DLD1 (cell line): ENCODE measurements around the gene UBE2L5.

Experiments
- in situ Hi-C: cut with HindIII; loops from 2 replicates; pipeline ENCODE4 v1.10.0; 2017; ENCODE audit warnings: low sequenced_read_pairs

UBE2L5 gene

DNA sequence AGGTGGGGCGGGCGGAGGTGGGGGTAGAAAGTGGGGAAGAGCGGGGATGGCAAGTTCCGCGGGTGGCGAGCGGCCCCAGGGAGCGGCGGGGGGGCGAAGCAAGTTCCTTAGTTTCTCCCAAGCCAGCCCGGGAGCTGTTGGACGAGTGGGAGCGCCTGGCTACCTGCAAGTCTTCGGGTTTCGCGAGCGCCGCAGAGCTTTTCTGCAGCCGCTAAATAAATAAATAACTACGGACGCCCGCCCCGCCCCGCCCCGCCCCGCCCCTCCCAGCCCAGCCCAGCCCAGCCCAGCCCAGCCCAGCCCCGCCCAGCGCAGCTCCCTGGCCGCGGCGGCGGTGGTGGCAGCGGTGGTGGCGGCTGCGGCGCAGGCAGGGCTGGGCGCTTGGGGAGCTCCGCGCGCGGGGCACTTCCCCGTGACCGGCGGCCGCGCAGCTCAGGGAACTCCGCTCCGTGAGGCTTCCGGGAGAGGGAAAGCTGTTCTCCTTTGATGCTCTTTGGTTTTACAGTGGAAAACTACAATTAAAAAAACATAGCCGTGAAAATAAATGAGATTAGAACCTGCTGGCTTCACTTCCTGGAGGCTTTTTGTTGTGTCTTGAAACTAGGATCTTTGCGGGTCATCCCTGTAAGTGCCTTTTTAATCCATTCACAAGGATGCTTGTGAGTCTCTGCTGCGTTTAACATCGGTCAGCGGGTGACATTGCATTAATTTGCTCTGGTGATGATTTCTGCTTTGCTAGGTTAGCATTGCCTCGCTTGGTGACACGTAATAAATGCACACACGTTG lies at the start of gene UBE2L5:
Gene UBE2L5, plus strand, starts transcription at position 440 of the 786 bp plus-strand sequence. CDS start 5,498 bp downstream, outside the sequence.
- in situ Hi-C loops = no loop called here

DNA sequence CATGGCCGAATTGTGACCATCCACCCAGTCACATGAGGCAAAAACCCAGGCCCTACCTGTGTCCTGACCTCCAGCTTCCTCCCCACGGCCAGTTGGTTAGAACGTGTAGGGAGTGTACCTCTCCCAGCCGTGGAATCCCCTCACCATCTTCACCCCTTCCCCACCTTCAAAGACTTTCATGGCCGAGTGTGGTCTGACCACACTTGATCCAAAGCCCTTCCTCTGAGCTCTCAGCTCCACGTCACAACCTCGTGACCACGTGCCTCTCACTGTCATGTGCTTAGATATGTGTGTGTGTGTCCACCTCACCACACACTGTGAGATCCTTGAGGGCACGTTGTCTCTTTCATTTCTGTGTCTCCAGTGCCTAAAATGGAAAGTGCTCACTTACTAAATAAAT lies 48.6 kb upstream of the UBE2L5 start:
- in situ Hi-C loops = no loop called here

DNA sequence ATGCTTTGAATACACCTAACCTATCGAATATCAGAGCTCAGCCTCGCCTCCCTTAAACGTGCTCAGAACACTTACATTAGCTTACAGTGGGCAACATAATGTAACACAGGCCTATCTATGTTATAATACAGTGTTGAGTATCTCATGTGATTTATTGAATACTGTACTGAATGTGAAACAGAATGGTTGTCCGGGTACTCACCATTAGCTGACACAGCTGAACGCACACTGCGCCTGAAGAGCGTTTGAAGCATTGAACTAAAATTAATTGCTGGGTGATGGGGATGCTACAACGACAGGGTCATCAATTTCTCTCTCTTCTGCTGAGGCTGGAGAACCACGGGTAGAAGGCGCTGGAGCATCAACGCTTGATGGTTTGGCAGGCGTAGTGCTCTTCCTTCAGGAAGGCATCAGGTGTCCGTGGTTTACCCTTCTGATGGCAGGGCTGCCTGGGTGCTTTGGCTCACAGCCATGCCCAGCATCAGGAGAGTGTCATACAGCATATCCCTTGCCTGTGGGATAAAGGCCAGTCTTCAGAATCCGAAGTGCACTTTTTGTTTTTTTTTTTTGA lies 46.9 kb upstream of the UBE2L5 start:
- in situ Hi-C loops = no loop called here

DNA sequence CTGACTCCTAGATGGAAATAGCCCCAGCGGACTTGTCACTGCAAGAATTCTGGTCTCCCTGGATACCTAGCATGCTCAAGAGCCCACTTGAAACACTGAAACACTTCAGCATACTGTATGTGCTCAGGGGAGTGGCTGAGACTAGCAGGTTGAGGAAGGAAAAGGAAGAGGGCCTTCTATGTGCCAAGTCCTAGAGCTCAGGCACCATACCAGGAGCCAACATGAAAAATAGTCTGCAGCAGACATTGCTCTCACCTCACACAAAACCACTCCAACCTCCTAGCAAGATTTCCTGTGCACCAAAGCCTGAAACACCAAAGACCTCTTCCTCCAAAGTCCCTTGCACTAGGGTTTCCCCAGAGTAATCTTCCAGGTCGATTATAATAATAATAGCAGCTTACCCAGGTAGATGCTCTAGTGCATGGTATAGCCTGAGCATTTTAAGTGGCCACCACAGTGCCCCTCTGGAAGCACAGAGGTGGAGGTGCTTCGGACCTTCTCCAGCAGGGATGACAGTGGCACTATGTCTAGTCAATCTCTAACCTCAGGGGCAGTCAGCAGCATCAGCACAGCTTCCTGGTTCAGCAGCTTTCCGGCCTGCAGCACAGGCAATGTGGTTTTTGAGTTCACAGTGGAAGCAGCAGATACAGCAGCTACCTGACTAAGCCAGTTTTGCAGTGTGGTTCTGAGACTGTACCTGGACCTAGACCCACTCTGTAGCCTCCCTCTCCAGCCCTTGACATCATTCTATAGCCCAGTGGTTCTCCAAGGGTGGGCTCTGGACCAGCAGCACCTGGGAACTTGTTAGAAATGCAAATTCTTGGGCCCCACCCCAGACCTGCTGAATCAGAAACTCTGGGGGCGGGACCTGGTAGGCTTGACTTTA lies 45.6 kb upstream of the UBE2L5 start:
- in situ Hi-C loops = no loop called here

DNA sequence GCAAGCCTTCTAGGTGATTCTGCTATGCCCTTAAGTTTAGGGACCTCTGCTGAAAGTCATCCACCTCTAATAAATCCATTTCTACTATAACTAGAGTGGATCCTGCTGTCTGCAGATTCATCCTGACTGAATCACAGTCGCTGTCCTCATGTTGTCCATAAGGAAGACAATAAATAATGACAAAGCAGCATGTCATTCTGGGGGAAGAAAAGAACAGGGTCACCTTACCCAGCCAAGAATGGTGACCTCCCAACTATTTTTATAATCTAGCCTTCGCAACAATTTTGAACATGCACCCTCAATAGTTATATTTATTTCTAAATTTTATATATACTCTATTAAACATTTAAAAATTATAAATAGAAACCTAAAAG lies 45.0 kb upstream of the UBE2L5 start:
- in situ Hi-C loops = no loop called here

DNA sequence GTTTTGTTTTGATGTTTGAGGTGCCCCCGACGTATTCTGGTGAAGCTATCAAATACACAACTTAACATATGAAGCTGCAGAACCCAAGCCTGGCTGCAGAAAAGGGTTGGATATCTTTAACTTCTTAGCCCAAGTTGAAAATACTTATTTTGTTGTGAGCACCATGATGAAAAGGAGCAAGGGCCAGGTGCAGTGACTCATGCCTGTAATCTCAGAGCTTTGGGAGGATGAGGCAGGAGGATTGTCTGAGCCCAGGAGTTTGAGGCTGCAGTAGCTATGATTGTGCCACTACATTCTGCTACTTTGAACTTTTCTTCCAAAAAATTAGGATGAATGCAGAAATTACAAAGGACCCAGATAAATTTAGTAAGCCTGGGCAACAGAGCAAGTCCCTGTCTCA lies 44.1 kb upstream of the UBE2L5 start:
- in situ Hi-C loops = no loop called here

DNA sequence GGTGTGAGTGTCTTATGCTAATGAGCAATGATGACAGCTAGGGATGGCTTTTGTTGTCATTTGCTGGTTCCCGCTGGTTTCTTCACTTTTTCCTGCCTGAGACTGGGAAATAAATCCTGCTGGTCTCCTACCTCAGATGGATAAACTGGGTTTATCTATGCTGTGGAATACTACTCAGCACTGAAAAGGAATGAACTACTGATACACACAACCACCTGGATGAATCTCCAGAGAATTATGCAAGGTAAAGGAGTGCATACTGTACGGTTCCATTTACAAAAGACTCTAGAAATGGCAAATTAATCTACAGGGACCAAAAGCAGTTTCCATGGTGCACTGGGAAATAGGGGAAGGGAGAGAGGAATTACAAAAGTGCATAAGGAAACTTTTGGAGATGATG lies 41.2 kb upstream of the UBE2L5 start:
- in situ Hi-C loops = no loop called here

DNA sequence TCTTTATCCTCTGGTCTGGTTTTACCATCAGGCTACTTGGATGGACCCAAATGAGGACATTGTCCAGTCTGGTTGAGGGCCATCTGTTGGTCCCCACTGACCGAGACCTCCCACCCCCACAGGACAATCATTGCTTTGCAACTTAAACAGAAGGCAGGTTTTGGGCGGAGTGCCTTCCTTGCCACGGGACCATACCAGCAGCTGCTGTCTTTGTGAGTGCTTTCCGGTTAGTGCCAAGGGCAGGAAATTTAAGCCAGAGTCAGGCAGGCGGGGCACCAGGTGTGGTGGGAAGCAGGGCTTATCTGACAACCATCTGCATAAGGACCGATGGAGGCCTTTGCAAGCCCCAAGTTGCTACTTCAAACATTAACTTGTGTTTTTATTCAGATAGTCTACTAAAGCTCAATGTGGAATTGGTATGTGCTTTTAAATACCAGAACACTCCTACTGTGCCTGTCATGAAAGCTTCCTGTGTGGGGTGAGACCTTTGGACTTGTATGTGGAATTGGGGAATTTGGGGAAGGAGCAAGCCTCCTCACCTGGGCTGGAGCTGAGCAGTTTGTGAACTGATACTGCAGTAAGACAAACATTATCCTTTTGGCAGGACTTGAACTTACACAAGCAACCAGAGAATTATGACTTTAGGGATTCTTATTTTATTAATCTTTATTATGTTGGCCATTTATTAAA lies 39.3 kb upstream of the UBE2L5 start:
- in situ Hi-C loops = no loop called here

DNA sequence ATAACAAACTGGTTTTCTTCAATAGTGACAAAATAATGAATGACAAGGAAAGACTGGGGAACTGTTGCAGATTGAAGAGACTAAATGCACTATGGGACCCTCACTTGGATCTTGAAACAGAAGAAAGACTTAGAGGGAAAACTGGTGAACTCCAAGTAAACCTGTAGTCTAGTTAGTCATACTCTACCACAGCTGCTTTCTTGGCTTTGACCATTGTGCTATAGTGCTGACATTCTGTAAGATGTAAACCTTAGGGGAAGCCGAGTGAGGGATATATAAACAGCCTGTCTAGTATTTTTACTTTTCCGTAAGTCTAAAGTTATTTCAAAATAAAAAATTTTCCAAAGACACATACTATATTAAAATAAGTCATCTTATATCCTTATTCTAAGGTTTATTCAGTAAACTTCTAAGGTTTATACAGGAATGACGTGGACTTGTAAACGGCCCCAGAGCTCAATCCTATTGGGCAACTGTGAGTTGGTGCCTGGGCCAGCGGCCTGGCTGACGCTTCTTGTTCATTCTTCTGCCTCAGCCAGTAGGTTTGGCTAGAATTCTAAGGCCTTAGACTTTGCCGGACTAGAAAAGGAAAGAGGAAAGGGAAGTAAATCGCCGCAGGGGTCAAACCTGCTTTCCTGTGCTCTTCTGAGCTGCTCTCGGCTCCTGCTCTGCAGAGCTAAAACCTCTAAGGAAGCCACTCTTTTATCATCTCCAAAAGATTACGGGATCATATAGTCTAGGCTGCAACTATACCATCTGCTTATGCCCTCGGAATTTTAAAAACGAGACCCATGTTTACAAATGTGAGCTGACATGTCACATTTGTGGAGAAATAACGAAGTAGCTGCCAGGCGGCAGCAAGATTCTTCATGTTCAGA lies 33.6 kb upstream of the UBE2L5 start:
- in situ Hi-C loops = no loop called here

DNA sequence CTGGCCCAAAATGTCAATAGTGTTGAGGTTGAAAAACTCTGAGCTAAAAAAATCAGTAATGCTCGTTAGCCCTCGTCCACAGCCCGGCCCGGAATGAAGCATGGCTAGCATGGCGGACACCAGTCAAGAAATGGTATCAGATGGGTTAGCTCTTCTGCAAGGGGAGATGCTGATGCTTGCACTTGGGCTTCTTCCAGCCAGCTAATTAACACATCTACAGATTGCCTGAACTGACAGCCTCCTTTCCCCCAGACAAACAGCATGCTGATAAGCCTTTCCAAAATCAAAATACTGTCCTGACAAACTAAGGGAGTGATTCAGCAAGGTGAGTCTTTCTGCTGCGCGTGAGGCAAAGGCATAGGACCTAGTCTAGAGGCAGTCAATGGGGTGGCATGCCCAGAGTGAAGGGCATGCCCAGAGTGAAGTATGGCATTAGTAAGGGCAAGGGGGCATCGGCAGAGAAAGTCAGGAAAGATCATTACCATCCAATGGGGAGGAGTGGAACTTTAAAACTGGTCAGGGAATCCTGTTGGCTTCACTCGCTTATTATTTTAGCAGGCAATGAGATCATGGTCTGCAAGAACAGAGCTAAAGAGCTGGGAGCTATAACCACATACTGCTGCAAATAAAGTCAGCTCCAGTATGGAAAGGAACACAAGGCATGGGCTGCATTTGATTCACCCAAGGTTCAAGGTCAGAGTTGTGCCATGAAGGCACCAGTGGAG lies 30.2 kb upstream of the UBE2L5 start:
- in situ Hi-C loops = no loop called here

DNA sequence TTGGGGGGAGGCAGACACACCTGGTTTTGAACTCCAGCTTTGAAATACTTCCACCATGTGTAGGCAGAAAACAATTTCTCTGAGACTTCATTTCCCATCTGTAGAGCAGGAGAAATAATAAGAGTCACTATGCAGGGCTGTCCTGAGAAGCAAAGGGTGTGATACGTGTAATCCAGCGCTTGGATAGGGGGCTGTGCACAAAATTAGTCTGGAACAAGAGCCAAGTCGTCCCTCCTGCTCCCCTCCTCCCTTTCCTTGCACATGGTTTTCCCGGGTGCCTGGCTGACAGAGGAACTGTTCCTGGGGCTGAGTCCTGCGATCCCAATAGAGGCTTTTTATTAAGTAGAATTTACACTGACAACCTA lies 29.6 kb upstream of the UBE2L5 start:
- in situ Hi-C loops = no loop called here

DNA sequence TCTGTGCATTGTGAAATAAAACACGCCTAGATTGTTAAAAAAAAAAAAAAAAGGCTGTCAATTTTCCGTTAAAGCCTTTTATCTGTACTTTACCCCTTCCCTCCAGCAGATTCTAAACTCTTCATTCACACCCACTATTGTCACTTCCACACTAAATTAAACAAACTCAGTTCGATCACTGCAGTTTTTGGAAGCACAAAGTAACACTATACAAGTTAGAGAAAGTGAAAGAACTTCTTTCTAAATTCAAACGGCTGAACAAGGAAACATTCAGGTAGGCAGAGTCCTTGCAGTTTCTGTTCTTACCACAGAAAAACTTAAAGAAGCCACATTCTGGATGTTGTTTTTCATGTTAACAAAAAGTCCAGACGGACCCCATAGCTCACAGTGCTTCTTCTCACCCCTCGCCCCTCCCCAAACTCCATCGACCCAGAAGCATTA lies 27.5 kb upstream of the UBE2L5 start:
- in situ Hi-C loops = no loop called here

DNA sequence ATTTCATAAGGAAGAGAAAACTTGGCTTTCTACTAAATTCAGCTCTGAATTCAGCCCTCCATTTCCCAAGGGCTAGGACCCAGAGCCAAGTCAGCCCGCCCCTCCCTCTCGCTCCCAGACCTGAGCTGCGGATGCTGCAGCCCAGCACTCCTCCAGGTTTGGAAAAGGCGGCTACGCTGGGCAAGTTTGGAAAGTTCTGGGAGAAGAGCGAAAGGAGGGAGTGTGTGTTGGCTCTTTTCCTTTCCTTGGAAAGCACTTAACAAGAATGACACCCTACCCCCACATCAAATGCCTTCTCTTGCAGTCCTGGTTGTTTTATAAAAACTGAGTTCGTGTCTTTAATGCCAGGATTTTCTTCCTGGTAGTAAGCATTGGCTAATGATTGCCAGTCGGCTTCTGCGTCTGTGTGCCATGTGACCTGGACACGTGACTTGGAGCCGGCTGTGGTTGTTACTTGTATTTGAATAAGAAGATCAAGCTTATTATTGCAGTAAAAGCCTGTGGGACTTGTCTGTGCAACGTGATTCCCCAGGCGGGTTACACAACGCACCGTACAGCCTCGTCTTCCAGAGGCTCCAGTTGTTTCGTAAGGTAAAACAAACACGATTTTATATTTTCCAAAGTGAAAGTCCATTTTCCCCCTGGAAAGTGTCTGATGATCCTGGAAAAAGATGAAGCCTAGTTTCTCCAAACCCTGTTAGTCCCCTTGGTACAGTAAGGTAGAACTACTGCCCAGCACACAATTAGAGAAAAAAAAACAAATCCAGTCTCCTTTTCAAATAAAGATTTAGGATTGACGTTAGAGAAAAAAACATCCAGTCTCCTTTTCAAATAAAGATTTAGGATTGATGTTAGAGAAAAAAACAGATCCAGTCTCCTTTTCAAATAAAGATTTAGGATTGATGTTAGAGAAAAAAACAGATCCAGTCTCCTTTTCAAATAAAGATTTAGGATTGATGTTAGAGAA lies 26.8 kb upstream of the UBE2L5 start:
- in situ Hi-C loops = no loop called here

DNA sequence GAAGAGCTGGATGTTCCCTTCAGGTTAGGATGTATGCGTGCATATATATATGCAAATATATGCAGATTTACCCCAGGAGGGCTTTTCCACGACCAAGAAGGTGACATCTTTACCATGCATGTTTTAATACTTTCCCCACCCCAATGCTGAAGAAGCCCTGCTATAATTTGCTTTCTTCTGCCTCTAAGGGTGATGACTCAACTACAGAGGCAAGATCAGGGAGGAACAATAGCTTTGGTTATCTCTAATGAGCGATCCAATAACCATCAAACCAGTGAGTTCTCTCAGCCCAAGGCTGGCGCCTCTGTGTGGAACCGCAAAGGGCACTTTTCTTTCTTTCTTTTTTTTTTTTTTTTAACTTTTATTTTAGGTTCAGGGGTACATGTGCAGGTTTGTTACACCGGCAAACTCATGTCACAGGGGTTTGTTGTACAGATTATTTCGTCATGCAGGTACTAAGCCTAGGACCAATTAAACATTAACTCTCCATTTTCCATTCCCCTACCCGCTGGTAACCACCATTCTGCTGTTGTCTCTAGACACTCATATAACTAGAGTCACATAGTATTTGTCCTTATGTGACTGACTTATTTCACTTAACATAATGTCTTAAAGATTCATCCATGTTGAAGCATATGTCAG lies 25.7 kb upstream of the UBE2L5 start:
- in situ Hi-C loops = no loop called here

DNA sequence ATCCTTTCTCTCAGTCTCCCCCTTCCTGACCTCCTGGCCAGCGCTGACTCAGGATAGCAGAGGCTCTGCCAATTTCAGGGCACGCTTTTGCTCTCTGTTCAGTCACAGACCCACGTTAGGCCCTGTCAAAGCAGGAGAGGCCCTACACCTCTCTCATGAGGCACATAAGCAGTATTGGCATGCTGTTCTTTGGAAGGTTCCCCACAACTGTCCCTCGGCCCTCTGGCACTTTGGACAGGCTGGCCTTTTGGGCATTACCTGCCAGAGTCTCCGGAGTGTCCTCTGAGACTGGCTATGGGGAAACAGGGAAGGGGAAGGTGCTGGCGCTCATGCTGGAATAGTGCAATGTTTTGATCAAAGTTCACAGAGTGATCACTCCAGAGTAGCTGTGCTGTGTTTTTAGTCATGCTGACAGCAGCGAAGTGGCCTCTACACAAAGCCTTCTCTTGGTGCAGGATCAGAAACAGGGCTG lies 23.7 kb upstream of the UBE2L5 start:
- in situ Hi-C loops = no loop called here

DNA sequence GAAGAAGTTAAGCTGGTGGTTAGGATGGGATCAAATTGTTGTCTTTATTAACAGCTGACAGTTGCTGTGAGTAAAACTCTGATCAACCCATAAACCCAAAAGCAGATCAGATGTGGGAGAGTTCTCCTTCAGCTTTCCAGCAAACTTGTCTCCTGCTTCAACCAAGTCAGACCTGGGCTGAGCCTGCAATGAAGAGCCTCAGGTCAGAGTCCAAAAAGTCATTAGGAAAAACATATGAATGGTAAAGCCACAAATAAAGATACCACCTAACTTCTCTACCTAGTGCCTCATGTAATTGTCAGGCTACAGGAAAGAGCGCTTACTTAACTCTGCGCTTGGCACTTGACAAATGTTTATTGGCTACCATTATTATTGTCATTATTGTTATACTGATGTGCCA lies 21.9 kb upstream of the UBE2L5 start:
- in situ Hi-C loops = no loop called here

DNA sequence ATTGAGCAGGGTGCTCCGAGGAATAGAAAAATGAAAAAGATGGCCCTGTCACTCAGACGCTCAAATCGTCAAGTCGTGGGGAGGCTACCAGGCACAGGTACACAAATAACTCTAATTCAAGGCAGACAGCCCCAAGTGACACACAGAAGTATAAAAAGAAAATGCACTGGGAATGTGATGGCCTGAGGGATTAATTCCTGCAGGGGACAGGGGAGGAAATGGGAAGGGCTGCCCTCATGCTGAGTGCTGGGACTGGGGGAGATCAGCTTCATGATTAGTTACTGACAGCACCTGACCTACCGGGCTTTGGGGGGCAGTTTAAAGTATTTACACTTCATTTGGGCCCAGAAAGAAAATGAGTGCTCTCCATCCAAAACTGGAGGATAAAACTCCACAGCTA lies 20.9 kb upstream of the UBE2L5 start:
- in situ Hi-C loops = no loop called here

DNA sequence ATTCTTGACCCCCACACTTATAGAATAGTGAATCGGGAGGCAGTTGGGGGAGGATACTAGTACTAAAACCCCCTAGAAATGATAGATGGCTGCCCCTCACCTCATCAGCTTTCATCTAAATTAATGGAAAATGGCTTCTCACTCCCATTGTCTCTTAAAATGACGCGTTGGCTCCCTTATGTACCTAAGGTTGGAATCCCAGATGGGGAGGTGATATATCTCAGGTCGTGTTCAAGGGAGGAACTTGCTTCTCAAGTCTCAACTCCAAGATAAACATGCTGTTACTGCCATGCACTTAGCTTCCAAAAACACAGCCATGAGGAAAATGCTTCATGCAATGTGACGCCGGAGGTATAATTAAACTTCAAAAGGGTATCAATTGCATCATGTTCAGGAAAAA lies 18.8 kb upstream of the UBE2L5 start:
- in situ Hi-C loops = no loop called here
